ENCODE results near the gene THOP1. TPM values are rescaled to one million over a fixed set of nuclear protein-coding genes. Genes with fewer than 3 reads are reported as not detected.

THOP1 gene
- polyA plus RNA-seq, 2 of the 4 experiments (the other 2 are of a cell fraction) = 43.5 to 90.5 TPM

- Histone ChIP-seq H3K4me1 (no peaks in the 10 kb centered on the region; the same call in 2 of the 3 replicates), H3K9me3 (no peaks in the 10 kb centered on the region), H3K4me2 (no peak overlapping the region), H3K4me3 (no peak overlapping the region), H3K27ac (no peak overlapping the region)
- ChIA-PET CTCF (no interaction called here), POLR2A (no interaction called here)
- no peak for FAIRE-seq
- 97% methylated on average over 5 of the region's 14 CpGs for WGBS (ENCODE audit: missing lambda C conversion rate)
- TF ChIP-seq ESRRA (IDR thresholded peaks at IDR 0.05; ENCODE audit: borderline replicate concordance, low read length) (no peak), EHMT2 (IDR thresholded peaks at IDR 0.05; ENCODE audit: low read depth) (no peak), HES2 (IDR thresholded peaks at IDR 0.05) (no peak), FOXS1 (CRISPR knock-in tag; IDR thresholded peaks at IDR 0.05) (no peak), POLR2AphosphoS2 (conservative IDR thresholded peaks at IDR 0.05; ENCODE audit: low read length) (no peak), EP300 (IDR thresholded peaks at IDR 0.05) (no peak), MAZ (IDR thresholded peaks at IDR 0.05; ENCODE audit: borderline replicate concordance, low read depth, low read length) (no peak), HOXB5 (CRISPR knock-in tag; IDR thresholded peaks at IDR 0.05) (no peak), KDM1A (IDR thresholded peaks at IDR 0.05; ENCODE audit: low read depth) (no peak), RCOR1 (IDR thresholded peaks at IDR 0.05; ENCODE audit: low read depth, low read length) (no peak), FOSL2 (IDR thresholded peaks at IDR 0.05) (no peak), FOSL2 (CRISPR knock-in tag; IDR thresholded peaks at IDR 0.05) (no peak), FOSB (CRISPR knock-in tag; IDR thresholded peaks at IDR 0.05) (no peak), NR3C1 (IDR thresholded peaks at IDR 0.05) (no peak)
- no peak for ATAC-seq
- no peak for DNase-seq (ENCODE audit: low read depth in 1 of 2, low spot score in 1 of 2)
These were observed 4.9 kb downstream of the THOP1 start for GRCh38 chr19:2790194-2790556.

- FAIRE-seq = no peak
- 93% methylated on average over 23 of the region's 32 CpGs for WGBS (ENCODE audit: missing lambda C conversion rate)
- POLR2A ChIA-PET = no interaction called here
These were observed 5.4 kb downstream of the THOP1 start for GRCh38 chr19:2790557-2791271.

More at GRCh38 chr19:2790557-2791271, 5.4 kb downstream of the THOP1 start:
- H3K9me3 ChIP-seq = no peaks in the 10 kb centered on the region
- H3K27ac ChIP-seq = no peak overlapping the region
- H3K4me1 ChIP-seq = no peaks in the 10 kb centered on the region; the same call in 2 of the 3 replicates
- H3K4me2 ChIP-seq = no peak overlapping the region
- ATAC-seq (no peak), DNase-seq (ENCODE audit: low read depth in 1 of 2, low spot score in 1 of 2) (no peak)
- TF ChIP-seq NFE2L2 (conservative IDR thresholded peaks at IDR 0.05; ENCODE audit: low read length) (no peak), MAZ (IDR thresholded peaks at IDR 0.05; ENCODE audit: borderline replicate concordance, low read depth, low read length) (no peak), TFCP2L1 (CRISPR knock-in tag; IDR thresholded peaks at IDR 0.05) (no peak), PBX3 (IDR thresholded peaks at IDR 0.05) (no peak), CTCF (IDR thresholded peaks at IDR 0.05) (no peak), CBX8 (IDR thresholded peaks at IDR 0.05) (no peak), BHLHE40 (IDR thresholded peaks at IDR 0.05; ENCODE audit: low read depth, low read length) (no peak), RARB (CRISPR knock-in tag; IDR thresholded peaks at IDR 0.05) (no peak), EP300 (IDR thresholded peaks at IDR 0.05) (no peak), SREBF2 (IDR thresholded peaks at IDR 0.05) (no peak), KDM5A (IDR thresholded peaks at IDR 0.05) (no peak), CHD4 (IDR thresholded peaks at IDR 0.05; ENCODE audit: borderline replicate concordance) (no peak), ESRRA (IDR thresholded peaks at IDR 0.05; ENCODE audit: borderline replicate concordance, low read length) (no peak), ELK1 (IDR thresholded peaks at IDR 0.05; ENCODE audit: low read depth, low read length) (no peak), FOSB (CRISPR knock-in tag; IDR thresholded peaks at IDR 0.05) (no peak), JUN (IDR thresholded peaks at IDR 0.05) (no peak), POLR2AphosphoS2 (conservative IDR thresholded peaks at IDR 0.05; ENCODE audit: low read length) (no peak)
- CTCF ChIA-PET = no interaction called here
- no peak overlapping the region for H3K4me3 ChIP-seq

Measured in A549 (cell line).